Neural progenitor cell (in vitro differentiated cells): Measurements from ENCODE around the gene MED13L. TPM values are rescaled to one million over a fixed set of nuclear protein-coding genes. Genes with fewer than 3 reads are reported as not detected.

Experiments
- DNase-seq: peaks from one replicate; pipeline ENCODE4 v3.0.0-alpha.2; 2016; ENCODE audit warnings: low spot score
- H2AFZ ChIP-seq: fragments of 200-600 bp; sonication (generic); replicated peaks from 2 replicates; pipeline ENCODE4 v1.6.1; 2016; ENCODE audit warnings: antibody characterized with exemption
- H3F3A ChIP-seq: fragments of 200-600 bp; sonication (generic); 2 replicates; pipeline ENCODE4 v1.6.1; 2016; ENCODE audit warnings: antibody characterized with exemption, low read depth
- H3K27ac ChIP-seq: fragments of 200-600 bp; sonication (generic); 2 replicates; pipeline ENCODE4 v1.5.1; 2016; ENCODE audit warnings: mild to moderate bottlenecking
- H3K27me3 ChIP-seq: fragments of 200-600 bp; sonication (generic); 2 replicates; pipeline ENCODE4 v1.6.1; 2016; ENCODE audit warnings: mild to moderate bottlenecking, moderate library complexity
- H3K36me3 ChIP-seq: fragments of 200-600 bp; sonication (generic); 2 replicates; pipeline ENCODE4 v1.5.1; 2016
- H3K4me1 ChIP-seq: fragments of 200-600 bp; sonication (generic); 2 replicates; pipeline ENCODE4 v1.6.1; 2016; ENCODE audit warnings: mixed run types
- H3K4me2 ChIP-seq: fragments of 200-600 bp; sonication (generic); 2 replicates; pipeline ENCODE4 v1.6.1; 2016
- H3K4me3 ChIP-seq: fragments of 200-600 bp; sonication (generic); 2 replicates; pipeline ENCODE4 v1.5.1; 2016
- H3K79me2 ChIP-seq: fragments of 200-600 bp; sonication (generic); 2 replicates; pipeline ENCODE4 v1.6.1; 2016; ENCODE audit warnings: low read depth
- H3K9ac ChIP-seq: fragments of 200-600 bp; sonication (generic); 2 replicates; pipeline ENCODE4 v1.6.1; 2016
- H3K9me3 ChIP-seq: fragments of 200-600 bp; sonication (generic); 2 replicates; pipeline ENCODE4 v1.5.1; 2016; ENCODE audit warnings: low read depth
- H4K20me1 ChIP-seq: fragments of 200-600 bp; sonication (generic); 2 replicates; pipeline ENCODE4 v1.6.1; 2016; ENCODE audit warnings: low read depth
- H3K27ac Mint-ChIP-seq: 3 replicates; pipeline ENCODE4 v1.8.0; 2021; ENCODE audit warnings: mixed read lengths
- H3K27me3 Mint-ChIP-seq: 2 replicates; pipeline ENCODE4 v1.8.0; 2022; ENCODE audit warnings: low read depth, mild to moderate bottlenecking, inconsistent platforms, moderate library complexity, mixed read lengths; ENCODE audit not compliant: insufficient read depth
- H3K36me3 Mint-ChIP-seq: 3 replicates; pipeline ENCODE4 v1.8.0; 2021; ENCODE audit warnings: mixed read lengths
- H3K4me1 Mint-ChIP-seq: 3 replicates; pipeline ENCODE4 v1.8.0; 2021; ENCODE audit warnings: mixed read lengths
- H3K4me3 Mint-ChIP-seq: 3 replicates; pipeline ENCODE4 v1.8.0; 2021; ENCODE audit warnings: mild to moderate bottlenecking, moderate library complexity, mixed read lengths
- H3K9me3 Mint-ChIP-seq: 3 replicates; pipeline ENCODE4 v1.8.0; 2020; ENCODE audit warnings: mixed read lengths
- EZH2 ChIP-seq: fragments of 200-600 bp; sonication (generic); IDR thresholded peaks from 2 replicates; pipeline ENCODE4 v1.6.1; 2017; ENCODE audit warnings: antibody characterized with exemption, mild to moderate bottlenecking, moderate library complexity
- EZH2phosphoT487 ChIP-seq: fragments of 200-600 bp; sonication (generic); IDR thresholded peaks from 2 replicates; pipeline ENCODE4 v1.6.1; 2017; ENCODE audit warnings: antibody characterized with exemption
- total RNA-seq: library from RNA; depleted of rRNA; stranded (reverse); fragments of >200 nt; gene quantifications from 2 replicates; pipeline ENCODE4 v1.2.3, GENCODE V29; 2015; ENCODE audit warnings: low replicate concordance
- TF ChIP-seq, protein P1 (sequence below): fragments of 200-600 bp; sonication (generic); IDR thresholded peaks from 2 replicates; pipeline ENCODE4 v1.5.1; 2017; ENCODE audit warnings: antibody characterized with exemption, mild to moderate bottlenecking

Gene MED13L
- total RNA-seq, 1 donor from 2014 or later = 149 TPM

DNA sequence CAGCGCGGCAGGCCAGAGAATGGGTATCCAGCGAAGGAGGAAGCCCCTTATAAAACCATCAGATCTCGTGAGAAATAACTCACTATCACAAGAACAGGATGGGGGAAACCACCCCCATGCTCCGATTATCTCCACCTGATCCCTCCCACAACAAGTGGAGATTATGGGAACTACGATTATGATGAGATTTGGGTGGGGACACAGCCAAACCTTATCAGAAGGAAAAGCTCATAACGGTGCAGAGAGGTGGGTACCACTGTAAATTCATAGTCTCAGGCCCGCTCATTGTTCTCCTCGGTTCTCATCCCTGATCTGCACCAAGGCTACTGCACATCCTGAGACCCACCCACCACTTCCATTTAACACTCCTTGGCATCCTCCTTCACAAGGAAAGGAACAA lies 326.5 kb downstream of the MED13L start:
- no peaks in the 10 kb centered on the region for H3K36me3 ChIP-seq
- Mint-ChIP-seq H3K36me3 (peaks cover 2% of the 10 kb centered on the region), H3K27me3 (peaks cover 6% of the 10 kb centered on the region), H3K9me3 (no peaks in the 10 kb centered on the region), H3K27ac (no peak overlapping the region), H3K4me3 (no peak overlapping the region), H3K4me1 (peaks cover 10% of the 10 kb centered on the region)
- no peak overlapping the region for H3K27ac ChIP-seq
- H4K20me1 ChIP-seq = no peaks in the 10 kb centered on the region
- no peaks in the 10 kb centered on the region for H3K27me3 ChIP-seq
- no peak overlapping the region for H3K4me3 ChIP-seq
- no peaks in the 10 kb centered on the region for H3K9me3 ChIP-seq
- H3F3A ChIP-seq = peaks cover 19% of the 10 kb centered on the region
- no peak overlapping the region for H3K4me2 ChIP-seq
- no peaks in the 10 kb centered on the region for H3K79me2 ChIP-seq
- H3K9ac ChIP-seq = no peak overlapping the region
- TF ChIP-seq EZH2phosphoT487 (no peak), EZH2 (no peak)
- TF ChIP-seq, protein P1, sequence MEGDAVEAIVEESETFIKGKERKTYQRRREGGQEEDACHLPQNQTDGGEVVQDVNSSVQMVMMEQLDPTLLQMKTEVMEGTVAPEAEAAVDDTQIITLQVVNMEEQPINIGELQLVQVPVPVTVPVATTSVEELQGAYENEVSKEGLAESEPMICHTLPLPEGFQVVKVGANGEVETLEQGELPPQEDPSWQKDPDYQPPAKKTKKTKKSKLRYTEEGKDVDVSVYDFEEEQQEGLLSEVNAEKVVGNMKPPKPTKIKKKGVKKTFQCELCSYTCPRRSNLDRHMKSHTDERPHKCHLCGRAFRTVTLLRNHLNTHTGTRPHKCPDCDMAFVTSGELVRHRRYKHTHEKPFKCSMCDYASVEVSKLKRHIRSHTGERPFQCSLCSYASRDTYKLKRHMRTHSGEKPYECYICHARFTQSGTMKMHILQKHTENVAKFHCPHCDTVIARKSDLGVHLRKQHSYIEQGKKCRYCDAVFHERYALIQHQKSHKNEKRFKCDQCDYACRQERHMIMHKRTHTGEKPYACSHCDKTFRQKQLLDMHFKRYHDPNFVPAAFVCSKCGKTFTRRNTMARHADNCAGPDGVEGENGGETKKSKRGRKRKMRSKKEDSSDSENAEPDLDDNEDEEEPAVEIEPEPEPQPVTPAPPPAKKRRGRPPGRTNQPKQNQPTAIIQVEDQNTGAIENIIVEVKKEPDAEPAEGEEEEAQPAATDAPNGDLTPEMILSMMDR = no peak
- no peak for DNase-seq
- peaks cover 9% of the 10 kb centered on the region for H3K4me1 ChIP-seq
- H2AFZ ChIP-seq = no peak overlapping the region

DNA sequence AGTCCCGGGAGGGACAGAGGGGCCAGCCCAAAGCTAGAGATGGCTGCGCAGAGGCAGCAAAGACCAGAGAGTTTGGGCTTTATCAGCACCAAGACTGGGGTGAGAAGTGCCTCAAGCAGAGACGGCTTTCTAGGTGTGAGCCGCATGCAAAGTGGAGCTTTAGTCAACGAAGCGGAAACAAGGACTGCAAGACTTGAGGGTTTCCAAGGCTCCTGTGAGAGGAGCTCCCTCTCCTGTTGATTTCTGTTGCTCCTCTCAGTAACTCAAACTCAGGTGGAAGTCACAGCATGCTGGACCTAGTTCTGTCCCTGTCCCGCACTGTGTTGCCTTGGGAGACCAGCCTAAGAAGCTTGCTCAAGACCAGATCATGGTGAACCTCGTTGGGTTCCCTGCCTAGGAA lies 327.8 kb downstream of the MED13L start:
- H3F3A ChIP-seq = peaks cover 19% of the 10 kb centered on the region
- DNase-seq = no peak
- no peaks in the 10 kb centered on the region for H3K27me3 ChIP-seq
- no peak overlapping the region for H2AFZ ChIP-seq
- no peak overlapping the region for H3K4me3 ChIP-seq
- no peaks in the 10 kb centered on the region for H3K79me2 ChIP-seq
- H3K4me3 Mint-ChIP-seq = no peak overlapping the region
- peaks cover 8% of the 10 kb centered on the region for H3K27me3 Mint-ChIP-seq
- H3K36me3 Mint-ChIP-seq = peaks cover 2% of the 10 kb centered on the region
- H3K9me3 Mint-ChIP-seq = no peaks in the 10 kb centered on the region
- no peak overlapping the region for H3K4me2 ChIP-seq
- H3K27ac ChIP-seq = no peak overlapping the region
- H4K20me1 ChIP-seq = no peaks in the 10 kb centered on the region
- H3K4me1 ChIP-seq = peaks cover 9% of the 10 kb centered on the region
- H3K27ac Mint-ChIP-seq = no peak overlapping the region
- peaks cover 12% of the 10 kb centered on the region for H3K4me1 Mint-ChIP-seq
- H3K9ac ChIP-seq = no peak overlapping the region
- no peaks in the 10 kb centered on the region for H3K36me3 ChIP-seq
- H3K9me3 ChIP-seq = no peaks in the 10 kb centered on the region
- TF ChIP-seq EZH2 = no peak
- TF ChIP-seq, protein P1 = no peak
- TF ChIP-seq EZH2phosphoT487 = no peak

DNA sequence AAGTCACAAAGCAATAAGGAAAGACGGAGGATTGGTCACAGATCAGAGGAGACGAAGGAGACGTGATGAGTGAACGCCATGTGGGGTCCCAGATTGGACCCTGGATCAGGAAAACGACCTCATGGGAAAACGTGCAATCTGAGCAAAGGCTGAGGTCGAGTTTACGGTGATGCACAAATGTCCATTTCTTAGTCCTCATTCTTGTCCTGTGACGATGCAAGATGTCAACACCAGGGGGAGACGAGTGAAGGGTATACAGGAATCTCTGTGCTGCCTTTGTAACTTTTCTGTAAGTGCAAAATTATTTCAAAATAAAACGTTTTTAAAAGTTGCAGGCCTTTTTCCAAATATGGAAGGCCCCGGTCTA lies 329.8 kb downstream of the MED13L start:
- Histone ChIP-seq H3F3A (peaks cover 17% of the 10 kb centered on the region), H3K36me3 (no peaks in the 10 kb centered on the region), H3K4me1 (peaks cover 9% of the 10 kb centered on the region), H3K4me3 (no peak overlapping the region), H3K4me2 (no peak overlapping the region), H4K20me1 (no peaks in the 10 kb centered on the region), H3K27me3 (no peaks in the 10 kb centered on the region), H3K9me3 (no peaks in the 10 kb centered on the region), H2AFZ (no peak overlapping the region), H3K79me2 (no peaks in the 10 kb centered on the region), H3K27ac (no peak overlapping the region), H3K9ac (no peak overlapping the region)
- no peaks in the 10 kb centered on the region for H3K9me3 Mint-ChIP-seq
- peaks cover 12% of the 10 kb centered on the region for H3K4me1 Mint-ChIP-seq
- peaks cover 8% of the 10 kb centered on the region for H3K27me3 Mint-ChIP-seq
- no peak overlapping the region for H3K4me3 Mint-ChIP-seq
- H3K27ac Mint-ChIP-seq = no peak overlapping the region
- no peak for DNase-seq
- peaks cover 2% of the 10 kb centered on the region for H3K36me3 Mint-ChIP-seq
- TF ChIP-seq EZH2phosphoT487 (no peak), EZH2 (no peak)
- TF ChIP-seq, protein P1 = peak; percentile 38
